ENCODE data around the gene IL11. TPM values are rescaled to one million over a fixed set of nuclear protein-coding genes. Genes with fewer than 3 reads are reported as not detected.
"Not testable (repeated sequence)": the region's sequence is repeated elsewhere in the genome, so short reads cannot be mapped to it uniquely, and the experiment has no call there.

IL11 gene
- total RNA-seq, 4 donors from 2014 or later: 0.66 TPM; not detected in 3

- intact Hi-C loops (cut with DNase I; ENCODE audit: low total_unique reads) (loop anchor here (2.0 to 5.0 kb wide), 3 partner anchors 23 to 215 kb away; partner anchors contain the start of genes C19orf85, ISOC2, RPL28 and TMEM238), in situ Hi-C loops (cut with MboI; ENCODE audit: low sequenced_read_pairs in 4 of 4) (loop anchor here in 1 of 4 donors (25.0 kb wide), 2 partner anchors 120 to 270 kb away; partner anchors contain the start of genes BRSK1, HSPBP1 and TNNT1)
- H3K9me3 ChIP-seq, H3K27me3 ChIP-seq, DNase-seq, H3K36me3 ChIP-seq: not testable (repeated sequence)
- TF ChIP-seq POLR2A (IDR thresholded peaks at IDR 0.05): peak; percentile 81 to 98
- peaks cover 0 to 15% of the 10 kb centered on the region in 2 donors for H3K4me1 ChIP-seq
- H3K27ac ChIP-seq: peak within 1 kb of the TSS; percentile 91 to 97 (median 93)
- H3K4me3 ChIP-seq: peak within 1 kb of the TSS; percentile 68 to 85 (median 70)
- ATAC-seq: peak in 1 of 2 donors; percentile 1
These were observed 37.2 kb upstream of the IL11 start, which contains the start of gene UBE2S for GRCh38 chr19:55407550-55407799. Gene UBE2S, minus strand, starts transcription at chr19:55407788. Its CDS starts 199 bp downstream, at chr19:55407589.

- in situ Hi-C loops (cut with MboI; ENCODE audit: low sequenced_read_pairs in 4 of 4) (loop anchor here in 1 of 4 donors (25.0 kb wide), 2 partner anchors 120 to 270 kb away; partner anchors contain the start of genes BRSK1, HSPBP1 and TNNT1), intact Hi-C loops (cut with DNase I; ENCODE audit: low total_unique reads) (loop anchor here (2.0 to 5.0 kb wide), 3 partner anchors 22 to 215 kb away; partner anchors contain the start of genes C19orf85, ISOC2, RPL28 and TMEM238)
- Histone ChIP-seq H3K27me3 (no peaks in the 10 kb centered on the region), H3K27ac (peak overlapping the region; percentile 91 to 97 (median 93)), H3K4me3 (peak overlapping the region; percentile 68 to 85 (median 70)), H3K4me1 (peaks cover 0 to 15% of the 10 kb centered on the region in 2 donors), H3K36me3 (peaks cover 0 to 14% of the 10 kb centered on the region in 2 donors), H3K9me3 (no peaks in the 10 kb centered on the region)
- no peak for DNase-seq
- no peak for ATAC-seq
- no peak for TF ChIP-seq POLR2A (IDR thresholded peaks at IDR 0.05)
- no peak for TF ChIP-seq CTCF (IDR thresholded peaks at IDR 0.05 in 4 of 5, conservative IDR thresholded peaks at IDR 0.05 in 1 of 5)
These were observed 36.7 kb upstream of the IL11 start for GRCh38 chr19:55406826-55407549.

- TF ChIP-seq POLR2A (IDR thresholded peaks at IDR 0.05) (no peak), CTCF (IDR thresholded peaks at IDR 0.05 in 4 of 5, conservative IDR thresholded peaks at IDR 0.05 in 1 of 5) (no peak)
- in situ Hi-C loops (cut with MboI; ENCODE audit: low sequenced_read_pairs in 4 of 4): loop anchor here in 1 of 4 donors (25.0 kb wide), 2 partner anchors 119 to 269 kb away; partner anchors contain the start of genes BRSK1, HSPBP1 and TNNT1
These were observed 36.0 kb upstream of the IL11 start for GRCh38 chr19:55406091-55406825.

GRCh38 chr19:55405638-55406037 lies 35.4 kb upstream of the IL11 start:
- Histone ChIP-seq H3K36me3 (peaks cover 0 to 18% of the 10 kb centered on the region in 2 donors), H3K4me3 (no peak overlapping the region), H3K27ac (no peak overlapping the region), H3K27me3 (no peaks in the 10 kb centered on the region), H3K9me3 (no peaks in the 10 kb centered on the region), H3K4me1 (peaks cover 0 to 15% of the 10 kb centered on the region in 2 donors)
- intact Hi-C loops (cut with DNase I; ENCODE audit: low total_unique reads): loop anchor here (2.0 to 5.0 kb wide), 3 partner anchors 21 to 217 kb away; partner anchors contain the start of genes C19orf85, ISOC2, RPL28 and TMEM238
- ATAC-seq: no peak
- in situ Hi-C loops (cut with MboI; ENCODE audit: low sequenced_read_pairs in 4 of 4): loop anchor here in 1 of 4 donors (25.0 kb wide), 2 partner anchors 118 to 268 kb away; partner anchors contain the start of genes BRSK1, HSPBP1 and TNNT1
- TF ChIP-seq POLR2A (IDR thresholded peaks at IDR 0.05): no peak
- TF ChIP-seq CTCF (IDR thresholded peaks at IDR 0.05 in 4 of 5, conservative IDR thresholded peaks at IDR 0.05 in 1 of 5): no peak
- DNase-seq: no peak

More at GRCh38 chr19:55406091-55406825, 36.0 kb upstream of the IL11 start:
- Histone ChIP-seq H3K4me3 (peak overlapping the region in 3 of 4 donors; percentile 68 to 85 (median 70)), H3K27ac (no peak overlapping the region), H3K4me1 (peaks cover 0 to 15% of the 10 kb centered on the region in 2 donors), H3K36me3 (peaks cover 0 to 18% of the 10 kb centered on the region in 2 donors), H3K9me3 (no peaks in the 10 kb centered on the region), H3K27me3 (no peaks in the 10 kb centered on the region)
- intact Hi-C loops (cut with DNase I; ENCODE audit: low total_unique reads): loop anchor here (2.0 to 5.0 kb wide), 3 partner anchors 21 to 216 kb away; partner anchors contain the start of genes C19orf85, ISOC2, RPL28 and TMEM238
- no peak for ATAC-seq
- no peak for DNase-seq
